ENCODE data around the gene FAM217A.

FAM217A gene

GRCh38 chr6:4074478-4075235 is 4.3 kb downstream of the FAM217A start:
- Mint-ChIP-seq H3K9me3 (no peaks in the 10 kb centered on the region), H3K4me3 (no peak overlapping the region), H3K27me3 (ENCODE audit: low read depth, poor library complexity) (no peaks in the 10 kb centered on the region), H3K27ac (no peak overlapping the region), H3K36me3 (ENCODE audit: low read depth) (no peaks in the 10 kb centered on the region), H3K4me1 (no peaks in the 10 kb centered on the region)
- no peak for DNase-seq
- TF ChIP-seq CTCF (IDR thresholded peaks at IDR 0.05), result no peak

GRCh38 chr6:4071330-4071729 is 7.6 kb downstream of the FAM217A start:
- Mint-ChIP-seq H3K27me3 (ENCODE audit: low read depth, poor library complexity) (no peaks in the 10 kb centered on the region), H3K4me3 (no peak overlapping the region), H3K27ac (no peak overlapping the region), H3K4me1 (no peaks in the 10 kb centered on the region), H3K36me3 (ENCODE audit: low read depth) (no peaks in the 10 kb centered on the region), H3K9me3 (no peaks in the 10 kb centered on the region)
- no peak for DNase-seq
- no peak for TF ChIP-seq CTCF (IDR thresholded peaks at IDR 0.05)

GRCh38 chr6:4069199-4069598 is 9.7 kb downstream of the FAM217A start:
- Mint-ChIP-seq H3K27me3 (ENCODE audit: low read depth, poor library complexity) (no peaks in the 10 kb centered on the region), H3K27ac (peak overlapping the region; percentile 74), H3K4me1 (no peaks in the 10 kb centered on the region), H3K4me3 (no peak overlapping the region), H3K36me3 (ENCODE audit: low read depth) (peaks cover 20% of the 10 kb centered on the region), H3K9me3 (no peaks in the 10 kb centered on the region)
- no peak for TF ChIP-seq CTCF (IDR thresholded peaks at IDR 0.05)
- no peak for DNase-seq

GRCh38 chr6:4067673-4068072 is 11.3 kb downstream of the FAM217A start:
- Mint-ChIP-seq H3K36me3 (ENCODE audit: low read depth) (peaks cover 35% of the 10 kb centered on the region), H3K27me3 (ENCODE audit: low read depth, poor library complexity) (no peaks in the 10 kb centered on the region), H3K4me1 (no peaks in the 10 kb centered on the region), H3K4me3 (no peak overlapping the region), H3K9me3 (no peaks in the 10 kb centered on the region), H3K27ac (no peak overlapping the region)
- no peak for DNase-seq
- TF ChIP-seq CTCF (IDR thresholded peaks at IDR 0.05), result no peak

GRCh38 chr6:4066029-4066755 is 12.7 kb downstream of the FAM217A start:
- DNase-seq, result no peak
- H3K27me3 Mint-ChIP-seq (ENCODE audit: low read depth, poor library complexity), result no peaks in the 10 kb centered on the region
- H3K9me3 Mint-ChIP-seq, result no peaks in the 10 kb centered on the region
- peak overlapping the region; percentile 3 for H3K27ac Mint-ChIP-seq
- H3K4me3 Mint-ChIP-seq, result no peak overlapping the region
- H3K4me1 Mint-ChIP-seq, result no peaks in the 10 kb centered on the region
- no peak for TF ChIP-seq CTCF (IDR thresholded peaks at IDR 0.05)
- H3K36me3 Mint-ChIP-seq (ENCODE audit: low read depth), result peaks cover 41% of the 10 kb centered on the region
